Neural cell (in vitro differentiated cells): ENCODE results near the gene DPYD. TPM values are rescaled to one million over a fixed set of nuclear protein-coding genes. Genes with fewer than 3 reads are reported as not detected.

Source experiments
- H2AFZ ChIP-seq: fragments of 200-600, 300-800 bp; sonication (generic), shearing (Covaris generic); 2 replicates; pipeline ENCODE4 v1.6.0; 2014; ENCODE audit warnings: low read depth, mild to moderate bottlenecking, antibody characterized with exemption, low read length, moderate library complexity
- H3F3A ChIP-seq: fragments of 200-600 bp; shearing (Covaris generic); 2 replicates; pipeline ENCODE4 v1.6.1; 2016; ENCODE audit warnings: mild to moderate bottlenecking, moderate library complexity, mixed read lengths, antibody characterized with exemption, low read length; ENCODE audit not compliant: insufficient read depth, poor library complexity, severe bottlenecking
- H3K27ac ChIP-seq: fragments of 200-600, 300-800 bp; sonication (generic), shearing (Covaris generic); 2 replicates; pipeline ENCODE4 v1.5.1; 2014; ENCODE audit warnings: mild to moderate bottlenecking, low read length, moderate library complexity
- H3K27me3 ChIP-seq: fragments of 300-800, 200-600 bp; sonication (generic), shearing (Covaris generic); 2 replicates; pipeline ENCODE4 v1.6.0; 2014; ENCODE audit warnings: mild to moderate bottlenecking, low read depth, low read length, moderate library complexity; ENCODE audit not compliant: insufficient read depth
- H3K36me3 ChIP-seq: fragments of 300-800, 200-600 bp; sonication (generic), shearing (Covaris generic); 2 replicates; pipeline ENCODE4 v1.5.1; 2014; ENCODE audit warnings: mild to moderate bottlenecking, antibody characterized with exemption, low read length, moderate library complexity; ENCODE audit not compliant: insufficient read depth
- H3K4me2 ChIP-seq: fragments of 300-800, 200-600 bp; sonication (generic), shearing (Covaris generic); 2 replicates; pipeline ENCODE4 v1.6.0; 2014; ENCODE audit warnings: mild to moderate bottlenecking, low read length
- H3K4me3 ChIP-seq: fragments of 300-800, 200-600 bp; sonication (generic), shearing (Covaris generic); 2 replicates; pipeline ENCODE4 v1.5.1; 2014; ENCODE audit warnings: mild to moderate bottlenecking, low read length, moderate library complexity
- H3K79me2 ChIP-seq: fragments of 200-600 bp; shearing (Covaris generic); replicated peaks from 2 replicates; pipeline ENCODE4 v1.6.0; 2014; ENCODE audit warnings: mild to moderate bottlenecking, low read length, moderate library complexity; ENCODE audit not compliant: insufficient read depth
- H3K9ac ChIP-seq: fragments of 300-800, 200-600 bp; sonication (generic), shearing (Covaris generic); 2 replicates; pipeline ENCODE4 v1.6.1; 2016; ENCODE audit warnings: mild to moderate bottlenecking, low read length, mixed read lengths
- H3K9me2 ChIP-seq: fragments of 200-600 bp; shearing (Covaris generic); 2 replicates; pipeline ENCODE4 v1.6.1; 2016; ENCODE audit warnings: mild to moderate bottlenecking, low read length, mixed read lengths; ENCODE audit not compliant: insufficient read depth
- H3K9me3 ChIP-seq: fragments of 200-600, 300-800 bp; sonication (generic), shearing (Covaris generic); 2 replicates; pipeline ENCODE4 v1.6.1; 2016; ENCODE audit warnings: mild to moderate bottlenecking, mixed run types, low read length, moderate library complexity, mixed read lengths
- H4K20me1 ChIP-seq: fragments of 200-600 bp; shearing (Covaris generic); 2 replicates; pipeline ENCODE4 v1.6.1; 2016; ENCODE audit warnings: mild to moderate bottlenecking, mixed run types; ENCODE audit not compliant: insufficient read depth
- EP300 ChIP-seq: fragments of 450-650 bp; conservative IDR thresholded peaks from 2 replicates; pipeline ENCODE4 v1.6.1; 2014; ENCODE audit warnings: antibody characterized with exemption, mild to moderate bottlenecking, moderate library complexity; ENCODE audit not compliant: poor library complexity, severe bottlenecking
- EZH2 ChIP-seq: fragments of 200-600, 300-800 bp; shearing (Covaris generic), sonication (generic); IDR thresholded peaks from 2 replicates; pipeline ENCODE4 v1.6.1; 2014; ENCODE audit warnings: antibody characterized with exemption, low read length, borderline replicate concordance, mild to moderate bottlenecking; ENCODE audit not compliant: insufficient read depth, poor library complexity, severe bottlenecking
- MXI1 ChIP-seq: fragments of 450-650 bp; conservative IDR thresholded peaks from 2 replicates; pipeline ENCODE4 v1.6.1; 2014; ENCODE audit warnings: antibody characterized with exemption, mild to moderate bottlenecking; ENCODE audit not compliant: poor library complexity, severe bottlenecking
- POLR2AphosphoS5 ChIP-seq: IDR thresholded peaks from 2 replicates; pipeline ENCODE4 v1.6.1; 2012
- RAD21 ChIP-seq: fragments of 450-650 bp; conservative IDR thresholded peaks from 2 replicates; pipeline ENCODE4 v1.6.1; 2014; ENCODE audit warnings: antibody characterized with exemption, mild to moderate bottlenecking, moderate library complexity
- SMC3 ChIP-seq: fragments of 450-650 bp; conservative IDR thresholded peaks from 2 replicates; pipeline ENCODE4 v1.6.1; 2014; ENCODE audit warnings: antibody characterized with exemption, mild to moderate bottlenecking, moderate library complexity; ENCODE audit not compliant: poor library complexity
- TAF1 ChIP-seq: IDR thresholded peaks from 2 replicates; pipeline ENCODE4 v1.6.1; 2012; ENCODE audit warnings: low read depth
- polyA plus RNA-seq: library from polyadenylated mRNA; depleted of rRNA; stranded (reverse); fragments of >200 nt; gene quantifications from 2 replicates; pipeline ENCODE4 v1.2.3, GENCODE V29; 2014
- TF ChIP-seq, protein P1 (sequence below): IDR thresholded peaks from 2 replicates; pipeline ENCODE4 v1.6.1; 2012; ENCODE audit warnings: borderline replicate concordance
- TF ChIP-seq, protein P2 (sequence below): fragments of 450-650 bp; IDR thresholded peaks from 2 replicates; pipeline ENCODE4 v1.5.1; 2014; ENCODE audit warnings: antibody characterized with exemption, mild to moderate bottlenecking, moderate library complexity; ENCODE audit not compliant: poor library complexity, severe bottlenecking

Gene DPYD
- polyA plus RNA-seq, 1 donor from 2014 or later = 6.7 TPM

DNA sequence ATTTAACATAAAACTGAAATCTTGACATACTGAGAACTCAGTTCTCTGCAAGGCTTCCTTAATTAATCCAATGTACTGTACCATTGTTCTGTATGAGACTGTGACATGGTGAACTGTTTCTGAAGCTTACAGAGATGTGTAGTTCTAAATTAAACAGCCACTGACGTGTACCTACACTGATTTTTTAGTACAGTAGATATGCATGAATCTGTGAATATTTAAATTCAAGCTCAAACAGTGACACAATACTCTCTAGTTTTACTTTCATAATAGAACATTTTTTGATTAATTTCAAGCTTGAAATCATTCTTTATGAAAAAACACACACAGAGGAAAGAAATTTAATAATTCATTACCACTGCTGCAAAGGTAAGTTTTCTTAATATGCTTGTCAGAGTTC lies 621.9 kb downstream of the DPYD start:
- H3F3A ChIP-seq = no peaks in the 10 kb centered on the region
- no peaks in the 10 kb centered on the region for H3K9me2 ChIP-seq
- no peak overlapping the region for H3K27ac ChIP-seq
- no peak overlapping the region for H3K9ac ChIP-seq
- H2AFZ ChIP-seq = no peak overlapping the region
- no peaks in the 10 kb centered on the region for H3K79me2 ChIP-seq
- H3K9me3 ChIP-seq = no peaks in the 10 kb centered on the region
- TF ChIP-seq POLR2AphosphoS5 (no peak), EZH2 (no peak)
- H3K4me2 ChIP-seq = peak overlapping the region; percentile 10
- no peaks in the 10 kb centered on the region for H4K20me1 ChIP-seq
- no peaks in the 10 kb centered on the region for H3K27me3 ChIP-seq
- H3K4me3 ChIP-seq = no peak overlapping the region
- H3K36me3 ChIP-seq = no peaks in the 10 kb centered on the region

DNA sequence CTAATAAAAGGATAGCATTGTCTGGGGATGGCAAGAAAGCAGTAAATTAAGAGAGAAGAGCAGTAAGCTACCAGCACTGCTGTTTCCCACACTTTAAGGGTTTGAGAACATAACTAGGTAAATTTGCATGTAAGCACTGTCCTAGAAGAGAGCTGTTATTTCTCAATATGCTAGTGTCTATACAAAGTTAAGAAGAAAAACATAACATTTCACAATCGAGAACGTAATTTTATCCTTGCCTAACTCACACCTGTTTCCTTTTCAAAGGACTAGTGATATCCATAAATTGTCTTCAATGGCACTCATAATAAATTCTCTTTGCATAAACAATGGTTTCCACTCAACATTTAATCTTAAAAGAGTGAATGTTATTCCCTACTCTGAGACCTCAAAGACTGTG lies 623.2 kb downstream of the DPYD start:
- H3F3A ChIP-seq = no peaks in the 10 kb centered on the region
- H2AFZ ChIP-seq = no peak overlapping the region
- no peak overlapping the region for H3K4me3 ChIP-seq
- H3K79me2 ChIP-seq = no peaks in the 10 kb centered on the region
- no peak for TF ChIP-seq SMC3
- no peak for TF ChIP-seq EP300
- no peak for TF ChIP-seq TAF1
- no peak for TF ChIP-seq POLR2AphosphoS5
- no peak for TF ChIP-seq EZH2
- no peak for TF ChIP-seq MXI1
- TF ChIP-seq, protein P1, sequence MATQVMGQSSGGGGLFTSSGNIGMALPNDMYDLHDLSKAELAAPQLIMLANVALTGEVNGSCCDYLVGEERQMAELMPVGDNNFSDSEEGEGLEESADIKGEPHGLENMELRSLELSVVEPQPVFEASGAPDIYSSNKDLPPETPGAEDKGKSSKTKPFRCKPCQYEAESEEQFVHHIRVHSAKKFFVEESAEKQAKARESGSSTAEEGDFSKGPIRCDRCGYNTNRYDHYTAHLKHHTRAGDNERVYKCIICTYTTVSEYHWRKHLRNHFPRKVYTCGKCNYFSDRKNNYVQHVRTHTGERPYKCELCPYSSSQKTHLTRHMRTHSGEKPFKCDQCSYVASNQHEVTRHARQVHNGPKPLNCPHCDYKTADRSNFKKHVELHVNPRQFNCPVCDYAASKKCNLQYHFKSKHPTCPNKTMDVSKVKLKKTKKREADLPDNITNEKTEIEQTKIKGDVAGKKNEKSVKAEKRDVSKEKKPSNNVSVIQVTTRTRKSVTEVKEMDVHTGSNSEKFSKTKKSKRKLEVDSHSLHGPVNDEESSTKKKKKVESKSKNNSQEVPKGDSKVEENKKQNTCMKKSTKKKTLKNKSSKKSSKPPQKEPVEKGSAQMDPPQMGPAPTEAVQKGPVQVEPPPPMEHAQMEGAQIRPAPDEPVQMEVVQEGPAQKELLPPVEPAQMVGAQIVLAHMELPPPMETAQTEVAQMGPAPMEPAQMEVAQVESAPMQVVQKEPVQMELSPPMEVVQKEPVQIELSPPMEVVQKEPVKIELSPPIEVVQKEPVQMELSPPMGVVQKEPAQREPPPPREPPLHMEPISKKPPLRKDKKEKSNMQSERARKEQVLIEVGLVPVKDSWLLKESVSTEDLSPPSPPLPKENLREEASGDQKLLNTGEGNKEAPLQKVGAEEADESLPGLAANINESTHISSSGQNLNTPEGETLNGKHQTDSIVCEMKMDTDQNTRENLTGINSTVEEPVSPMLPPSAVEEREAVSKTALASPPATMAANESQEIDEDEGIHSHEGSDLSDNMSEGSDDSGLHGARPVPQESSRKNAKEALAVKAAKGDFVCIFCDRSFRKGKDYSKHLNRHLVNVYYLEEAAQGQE = no peak
- TF ChIP-seq, protein P2, sequence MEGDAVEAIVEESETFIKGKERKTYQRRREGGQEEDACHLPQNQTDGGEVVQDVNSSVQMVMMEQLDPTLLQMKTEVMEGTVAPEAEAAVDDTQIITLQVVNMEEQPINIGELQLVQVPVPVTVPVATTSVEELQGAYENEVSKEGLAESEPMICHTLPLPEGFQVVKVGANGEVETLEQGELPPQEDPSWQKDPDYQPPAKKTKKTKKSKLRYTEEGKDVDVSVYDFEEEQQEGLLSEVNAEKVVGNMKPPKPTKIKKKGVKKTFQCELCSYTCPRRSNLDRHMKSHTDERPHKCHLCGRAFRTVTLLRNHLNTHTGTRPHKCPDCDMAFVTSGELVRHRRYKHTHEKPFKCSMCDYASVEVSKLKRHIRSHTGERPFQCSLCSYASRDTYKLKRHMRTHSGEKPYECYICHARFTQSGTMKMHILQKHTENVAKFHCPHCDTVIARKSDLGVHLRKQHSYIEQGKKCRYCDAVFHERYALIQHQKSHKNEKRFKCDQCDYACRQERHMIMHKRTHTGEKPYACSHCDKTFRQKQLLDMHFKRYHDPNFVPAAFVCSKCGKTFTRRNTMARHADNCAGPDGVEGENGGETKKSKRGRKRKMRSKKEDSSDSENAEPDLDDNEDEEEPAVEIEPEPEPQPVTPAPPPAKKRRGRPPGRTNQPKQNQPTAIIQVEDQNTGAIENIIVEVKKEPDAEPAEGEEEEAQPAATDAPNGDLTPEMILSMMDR = no peak
- TF ChIP-seq RAD21 = no peak
- no peak overlapping the region for H3K4me2 ChIP-seq
- H3K9me2 ChIP-seq = no peaks in the 10 kb centered on the region
- H4K20me1 ChIP-seq = no peaks in the 10 kb centered on the region
- H3K36me3 ChIP-seq = no peaks in the 10 kb centered on the region
- no peaks in the 10 kb centered on the region for H3K27me3 ChIP-seq
- no peak overlapping the region for H3K9ac ChIP-seq
- no peaks in the 10 kb centered on the region for H3K9me3 ChIP-seq
- H3K27ac ChIP-seq = no peak overlapping the region

DNA sequence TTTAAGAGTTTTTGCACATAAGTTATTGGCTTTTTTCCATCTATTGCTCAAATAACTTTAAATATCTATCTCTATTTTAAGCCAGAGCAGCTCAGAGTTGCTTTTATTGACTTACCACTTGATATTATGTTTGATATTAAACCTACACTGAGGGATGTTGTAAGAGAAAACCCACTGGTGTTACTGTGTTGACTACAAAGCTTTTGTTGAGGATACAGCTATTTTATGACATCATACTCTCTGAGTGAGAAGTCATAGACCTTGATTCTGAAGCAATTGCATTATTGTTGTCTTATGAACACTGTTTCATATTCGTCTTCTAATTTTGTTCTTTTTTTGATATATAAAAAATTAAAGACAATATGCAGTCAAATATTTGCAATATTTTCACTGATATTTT lies 638.9 kb downstream of the DPYD start:
- H3K4me2 ChIP-seq = no peak overlapping the region
- H3K9me3 ChIP-seq = no peaks in the 10 kb centered on the region
- no peak overlapping the region for H2AFZ ChIP-seq
- no peaks in the 10 kb centered on the region for H4K20me1 ChIP-seq
- H3K27ac ChIP-seq = no peak overlapping the region
- H3K9ac ChIP-seq = no peak overlapping the region
- TF ChIP-seq, protein P2 = no peak
- TF ChIP-seq, protein P1 = no peak
- no peak for TF ChIP-seq POLR2AphosphoS5
- no peak for TF ChIP-seq RAD21
- TF ChIP-seq EP300 = no peak
- no peak for TF ChIP-seq MXI1
- TF ChIP-seq EZH2 = no peak
- no peak for TF ChIP-seq SMC3
- TF ChIP-seq TAF1 = no peak
- H3K4me3 ChIP-seq = no peak overlapping the region
- no peaks in the 10 kb centered on the region for H3F3A ChIP-seq
- H3K9me2 ChIP-seq = no peaks in the 10 kb centered on the region
- H3K27me3 ChIP-seq = no peaks in the 10 kb centered on the region
- H3K79me2 ChIP-seq = no peaks in the 10 kb centered on the region
- H3K36me3 ChIP-seq = no peaks in the 10 kb centered on the region
